Amniotic epithelial cell (primary cell): Measurements from ENCODE around the gene SH2D6.
A peak's percentile ranks its signal among the peaks of the same experiment; 100 is the strongest.
"Not testable (repeated sequence)": the region's sequence is repeated elsewhere in the genome, so short reads cannot be mapped to it uniquely, and the experiment has no call there.

Source experiments
- DNase-seq: peaks from one replicate; pipeline ENCODE4 v3.0.0-alpha.2; 2010; ENCODE audit warnings: low read depth

SH2D6 gene

GRCh38 chr2:85470850-85471800 is 52.6 kb downstream of the SH2D6 start:
- DNase-seq = peak; percentile 32

- no peak for DNase-seq
These were observed 53.7 kb downstream of the SH2D6 start for GRCh38 chr2:85472261-85472660.

- no peak for DNase-seq
These were observed 57.4 kb downstream of the SH2D6 start for GRCh38 chr2:85475799-85476490.

DNA sequence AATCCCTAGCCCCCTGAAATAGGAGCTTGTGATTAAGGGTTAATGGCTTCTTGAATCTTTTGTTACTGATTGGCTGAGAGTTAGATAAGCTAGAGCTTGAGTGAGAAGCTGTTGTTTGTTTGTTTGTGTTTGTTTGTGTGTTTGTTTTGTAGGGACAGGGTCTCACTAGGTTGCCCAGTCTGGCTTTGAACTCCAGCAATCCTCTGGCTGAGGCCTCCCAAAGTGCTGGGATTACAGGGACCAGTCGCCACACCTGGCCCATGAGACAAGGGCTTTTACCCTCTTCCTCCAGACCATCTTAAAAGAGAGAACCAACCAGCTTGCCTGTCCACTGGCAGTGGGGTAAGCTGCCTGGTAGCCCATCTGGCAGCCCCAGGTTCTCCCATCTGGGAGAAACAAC is 58.1 kb downstream of the SH2D6 start:
- DNase-seq = no peak

DNA sequence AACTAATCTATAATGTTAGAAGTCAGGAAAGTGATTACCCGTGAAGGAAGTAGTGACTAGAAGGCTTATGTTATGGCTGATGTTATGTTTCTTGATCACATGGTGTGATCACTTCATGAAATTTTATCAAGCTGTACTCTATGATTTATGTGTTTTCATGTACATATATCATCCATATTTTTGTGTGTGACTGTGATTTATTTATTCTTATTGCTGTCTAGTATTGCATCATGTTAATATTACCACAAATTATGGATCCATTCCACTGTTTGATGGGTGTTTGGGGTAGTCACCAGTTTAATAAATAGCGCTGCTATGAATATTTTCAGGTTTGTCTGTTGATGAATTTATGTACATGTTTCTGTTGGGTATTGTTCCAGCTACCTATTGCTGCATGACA is 59.4 kb downstream of the SH2D6 start:
- no peak for DNase-seq

DNA sequence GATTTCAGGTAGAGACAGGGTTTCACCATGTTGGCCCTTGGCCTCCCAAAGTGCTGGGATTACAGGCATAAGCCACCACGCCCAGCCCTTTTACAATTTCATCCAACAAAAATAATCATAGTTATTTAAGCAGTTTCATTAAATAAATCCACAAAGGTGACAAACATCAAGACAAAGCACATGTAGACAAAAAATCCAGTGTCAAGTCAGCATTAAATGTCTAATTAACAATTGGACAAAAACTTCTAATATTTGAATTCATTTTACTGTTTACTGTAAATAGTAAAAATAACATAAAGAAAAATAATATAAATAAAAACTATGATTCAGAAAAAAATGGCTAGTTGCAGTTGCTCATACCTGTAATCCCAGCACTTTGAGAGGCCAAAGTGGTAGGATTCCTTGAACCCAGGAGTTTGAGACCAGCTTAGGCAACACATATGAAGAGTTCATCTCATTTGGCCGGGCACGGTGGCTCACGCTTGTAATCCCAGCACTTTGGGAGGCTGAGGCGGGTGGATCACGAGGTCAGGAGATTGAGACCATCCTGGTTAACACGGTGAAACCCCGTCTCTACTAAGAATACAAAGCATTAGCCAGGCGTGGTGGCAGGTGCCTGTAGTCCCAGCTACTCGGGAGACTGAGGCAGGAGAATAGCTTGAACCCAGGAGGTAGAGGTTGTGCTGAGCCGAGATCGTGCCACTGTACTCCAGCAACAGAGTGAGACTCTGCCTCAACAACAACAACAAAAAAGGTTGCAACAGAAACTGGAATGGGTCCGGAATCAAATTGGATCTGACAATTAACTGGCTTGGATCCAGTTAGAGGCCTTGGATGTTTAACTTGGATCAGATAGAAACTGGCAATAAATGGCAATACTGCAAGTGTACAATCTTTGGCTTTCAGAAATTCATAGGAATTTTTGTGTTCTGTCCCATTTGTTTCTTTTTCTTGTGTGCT is 63.6 kb downstream of the SH2D6 start:
- DNase-seq = no peak

DNA sequence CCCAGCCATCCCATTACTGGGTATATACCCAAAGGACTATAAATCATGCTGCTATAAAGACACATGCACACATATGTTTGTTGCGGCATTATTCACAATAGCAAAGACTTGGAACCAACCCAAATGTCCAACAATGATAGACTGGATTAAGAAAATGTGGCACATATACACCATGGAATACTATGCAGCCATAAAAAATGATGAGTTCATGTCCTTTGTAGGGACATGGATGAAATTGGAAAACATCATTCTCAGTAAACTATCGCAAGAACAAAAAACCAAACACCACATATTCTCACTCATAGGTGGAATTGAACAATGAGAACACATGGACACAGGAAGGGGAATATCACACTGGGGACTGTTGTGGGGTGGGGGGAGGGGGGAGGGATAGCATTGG is 66.1 kb downstream of the SH2D6 start:
- DNase-seq = not testable (repeated sequence)

DNA sequence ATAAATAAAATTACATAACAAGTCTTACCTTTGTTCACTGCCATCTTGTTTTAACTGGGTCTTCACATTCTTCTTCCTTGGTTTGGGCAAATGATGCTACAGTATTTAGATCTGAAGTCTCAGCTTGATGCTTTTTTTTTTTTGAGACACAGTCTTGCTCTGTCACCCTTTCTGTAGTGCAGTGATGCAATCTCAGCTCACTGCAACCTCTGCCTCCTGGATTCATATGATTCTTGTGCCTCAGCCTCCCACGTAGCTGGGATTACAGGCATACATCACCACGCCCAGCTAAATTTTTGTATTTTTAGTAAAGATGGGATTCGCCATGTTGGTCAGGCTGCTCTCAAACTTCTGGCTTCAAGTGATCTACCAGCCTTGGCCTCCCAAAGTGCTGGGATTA is 67.3 kb downstream of the SH2D6 start:
- DNase-seq = peak; percentile 51
